GM13977 (cell line): Measurements from ENCODE around the gene GLRX2.
"Not testable (repeated sequence)": the region's sequence is repeated elsewhere in the genome, so short reads cannot be mapped to it uniquely, and the experiment has no call there.

Experiments
- DNase-seq: peaks from one replicate; pipeline ENCODE4 v3.0.0; 2012; ENCODE audit warnings: low spot score
- in situ Hi-C: fragments of 300-500 bp; cut with MboI; formaldehyde crosslinking; loops from one replicate; pipeline ENCODE4 v1.12.0; 2022; ENCODE audit warnings: low sequenced_read_pairs, low pct_unique_long_range_greater_than_20kb, mixed read lengths, inconsistent platforms; ENCODE audit not compliant: unreplicated experiment
- TF ChIP-seq, protein P1 (sequence below): IDR thresholded peaks from 2 replicates; pipeline ENCODE4 v1.5.1; 2012; ENCODE audit warnings: mild to moderate bottlenecking, control low read depth; ENCODE audit not compliant: insufficient read depth; ENCODE audit errors: extremely low read depth, missing control alignments

The GLRX2 gene

DNA sequence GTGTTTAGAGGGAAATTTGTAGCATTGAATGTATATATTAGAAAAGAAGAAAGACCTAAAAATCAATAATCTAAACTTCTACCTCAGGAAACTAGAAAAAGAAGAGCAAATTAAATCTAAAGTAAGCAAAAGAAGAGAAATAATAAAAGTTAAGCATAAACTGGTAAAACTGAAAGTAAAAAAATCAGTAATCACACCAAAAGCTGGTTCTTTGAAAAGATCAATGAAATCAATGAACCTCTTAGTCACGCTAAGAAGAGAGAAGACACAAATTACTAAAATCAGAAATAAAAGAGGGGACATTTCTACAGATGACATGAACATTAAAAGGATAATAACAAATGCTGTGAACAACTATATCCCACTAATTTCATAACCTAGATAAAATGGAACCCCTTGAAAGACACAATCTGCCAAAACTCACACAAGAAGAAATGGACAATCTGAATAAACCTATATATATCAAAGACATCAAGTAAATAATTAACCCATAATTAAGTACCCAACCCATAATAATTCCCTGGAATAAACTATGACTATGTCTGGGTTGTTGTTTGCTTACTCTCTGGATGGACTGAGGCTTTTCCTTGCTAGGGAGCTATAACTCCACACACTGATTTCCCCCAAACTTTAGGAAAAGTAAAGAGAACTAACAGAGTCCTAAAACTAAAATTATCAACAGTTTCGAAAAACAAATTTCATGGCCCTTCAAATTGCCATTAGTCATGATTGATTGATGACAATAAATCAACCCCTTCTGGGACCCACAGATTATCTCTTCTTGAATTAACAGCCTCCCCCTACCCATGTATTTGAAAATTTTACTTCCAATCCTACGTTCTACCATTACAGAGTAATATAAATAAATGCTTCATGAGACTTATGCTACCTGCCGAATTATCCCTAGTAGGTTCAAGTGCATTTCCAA lies 13.9 kb upstream of the GLRX2 start:
- TF ChIP-seq, protein P1, sequence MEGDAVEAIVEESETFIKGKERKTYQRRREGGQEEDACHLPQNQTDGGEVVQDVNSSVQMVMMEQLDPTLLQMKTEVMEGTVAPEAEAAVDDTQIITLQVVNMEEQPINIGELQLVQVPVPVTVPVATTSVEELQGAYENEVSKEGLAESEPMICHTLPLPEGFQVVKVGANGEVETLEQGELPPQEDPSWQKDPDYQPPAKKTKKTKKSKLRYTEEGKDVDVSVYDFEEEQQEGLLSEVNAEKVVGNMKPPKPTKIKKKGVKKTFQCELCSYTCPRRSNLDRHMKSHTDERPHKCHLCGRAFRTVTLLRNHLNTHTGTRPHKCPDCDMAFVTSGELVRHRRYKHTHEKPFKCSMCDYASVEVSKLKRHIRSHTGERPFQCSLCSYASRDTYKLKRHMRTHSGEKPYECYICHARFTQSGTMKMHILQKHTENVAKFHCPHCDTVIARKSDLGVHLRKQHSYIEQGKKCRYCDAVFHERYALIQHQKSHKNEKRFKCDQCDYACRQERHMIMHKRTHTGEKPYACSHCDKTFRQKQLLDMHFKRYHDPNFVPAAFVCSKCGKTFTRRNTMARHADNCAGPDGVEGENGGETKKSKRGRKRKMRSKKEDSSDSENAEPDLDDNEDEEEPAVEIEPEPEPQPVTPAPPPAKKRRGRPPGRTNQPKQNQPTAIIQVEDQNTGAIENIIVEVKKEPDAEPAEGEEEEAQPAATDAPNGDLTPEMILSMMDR, result no peak
- DNase-seq, result no peak
- in situ Hi-C loops, result no loop called here

DNA sequence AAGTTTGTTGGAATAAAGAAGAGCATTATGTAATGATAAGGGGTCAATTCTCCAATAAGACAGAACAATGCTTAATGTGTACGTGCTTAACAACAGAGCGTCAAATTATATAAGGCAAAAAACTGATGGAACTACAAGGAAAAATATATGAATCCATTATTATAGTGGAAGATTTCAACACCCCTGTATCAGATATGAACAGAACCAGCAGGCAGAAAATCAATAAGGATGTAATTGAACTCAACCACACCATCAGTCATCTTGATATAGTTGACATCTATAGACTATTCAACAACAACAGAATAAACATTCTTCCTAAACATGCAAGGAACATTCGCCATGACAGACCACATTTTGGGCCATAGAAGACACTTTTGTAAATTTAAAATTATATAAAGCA lies 13.0 kb upstream of the GLRX2 start:
- TF ChIP-seq, protein P1, result no peak
- in situ Hi-C loops, result no loop called here

DNA sequence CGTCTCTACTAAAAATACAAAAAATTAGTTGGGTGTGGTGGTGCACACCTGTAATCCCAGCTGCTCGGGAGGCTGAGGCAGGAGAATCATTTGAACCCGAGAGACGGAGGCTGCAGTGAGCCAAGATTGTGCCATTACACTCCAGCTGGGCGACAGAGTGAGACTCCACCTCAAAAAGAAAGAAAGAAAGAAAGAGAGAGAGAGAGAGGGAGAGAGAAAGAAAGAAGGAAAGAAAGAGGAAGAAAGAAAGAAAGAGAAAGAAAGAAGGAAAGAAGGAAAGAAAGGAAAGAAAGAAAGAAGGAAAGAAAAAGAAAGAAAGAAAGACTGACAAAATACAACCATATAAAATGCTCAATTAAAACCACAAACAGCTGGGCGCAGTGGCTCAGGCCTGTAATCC lies 12.0 kb upstream of the GLRX2 start:
- DNase-seq, in situ Hi-C loops: not testable (repeated sequence)

More for the DNA sequence above, 13.0 kb upstream of the GLRX2 start:
- DNase-seq, result no peak

DNA sequence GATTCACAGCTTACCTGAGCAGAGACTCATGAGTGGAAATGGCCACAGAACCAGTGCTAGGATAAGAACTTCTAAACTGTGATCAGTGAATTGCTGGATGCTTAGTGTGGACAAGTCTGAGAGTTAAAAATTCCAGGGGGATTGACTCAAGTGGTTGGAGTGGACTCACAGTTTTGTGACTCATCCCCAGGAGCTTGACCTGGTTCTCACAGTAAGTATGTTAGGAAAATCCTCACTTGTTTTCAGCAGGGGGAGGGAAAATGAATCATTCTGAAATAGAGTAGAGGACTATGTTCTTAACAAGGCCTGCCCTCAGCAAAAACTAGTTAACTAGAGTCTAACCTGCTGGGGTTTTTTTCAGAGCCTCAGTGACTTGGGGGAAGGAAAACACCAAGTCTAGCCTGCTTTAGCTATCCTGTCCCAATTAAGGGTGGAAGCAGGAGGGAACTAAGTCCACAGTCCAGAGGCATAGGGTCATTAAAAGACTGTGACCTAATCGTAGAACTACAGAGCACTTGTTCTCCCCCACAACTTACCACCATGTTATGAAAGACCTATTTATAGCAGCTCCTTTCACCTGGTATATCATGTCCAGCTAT lies 10.5 kb upstream of the GLRX2 start:
- TF ChIP-seq, protein P1, result no peak
- no peak for DNase-seq
- in situ Hi-C loops, result no loop called here

DNA sequence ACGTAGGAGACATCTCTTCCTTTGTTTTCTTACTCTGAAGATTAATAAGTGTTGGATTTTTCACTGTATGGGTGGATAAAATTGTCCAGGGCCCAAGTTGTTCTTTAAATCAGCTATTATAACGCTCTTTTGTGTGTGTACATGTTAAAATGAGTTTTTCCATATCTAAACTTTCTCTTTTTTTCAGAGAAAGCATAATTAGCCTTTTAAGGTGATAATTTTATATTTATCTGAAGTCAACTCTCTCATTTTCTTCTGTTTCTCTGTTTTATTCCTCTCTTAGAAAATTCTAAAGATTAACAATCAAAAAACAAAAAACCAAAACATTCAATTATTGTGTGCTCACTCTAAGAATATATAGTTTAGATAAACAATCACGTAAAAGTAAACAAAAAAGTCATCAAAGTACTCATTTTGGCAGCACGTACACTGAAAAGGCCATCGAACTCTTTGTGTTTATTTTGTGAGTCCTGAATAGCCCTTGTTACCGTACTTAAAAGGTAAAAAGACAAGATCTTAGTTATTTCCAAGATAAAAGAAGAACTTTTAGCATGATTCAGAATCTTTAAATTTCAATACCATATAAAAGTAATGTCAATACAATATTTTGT lies 9.4 kb upstream of the GLRX2 start:
- in situ Hi-C loops, result no loop called here
- DNase-seq, result no peak
- TF ChIP-seq, protein P1, result no peak

DNA sequence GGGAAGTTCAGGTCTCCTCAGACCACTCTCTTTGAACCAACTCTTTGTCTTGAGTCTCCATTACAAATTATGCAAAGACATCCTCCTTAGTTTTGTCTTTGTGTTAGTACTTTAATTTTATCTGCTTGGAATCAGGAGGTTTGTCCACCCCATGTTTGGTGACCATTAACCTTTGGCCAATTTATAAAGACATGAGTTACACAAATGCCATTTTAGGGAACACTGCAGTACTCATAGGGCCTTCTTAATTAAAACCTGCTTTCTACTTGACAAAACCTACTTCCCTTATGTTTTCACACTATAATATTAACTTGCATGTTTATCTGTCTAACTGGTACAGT lies 8.7 kb upstream of the GLRX2 start:
- TF ChIP-seq, protein P1, result no peak
- no peak for DNase-seq
- in situ Hi-C loops, result no loop called here
